Mesenteric fat pad (tissue), 1 donor: ENCODE results near the gene IPCEF1. TPM values are rescaled to one million over a fixed set of nuclear protein-coding genes. Genes with fewer than 3 reads are reported as not detected.

Experiments used
- DNase-seq: peaks from one replicate; pipeline ENCODE4 v3.0.0-alpha.2; 2020; ENCODE audit warnings: low spot score
- total RNA-seq: library from RNA; stranded (reverse); fragmentation: NEBNext Ultra II Directional; extraction: Animal tissue kit (Norgen Biotek cat#: 25700); gene quantifications from one replicate; pipeline ENCODE4 v1.2.1, GENCODE V29; 2021
- donor health status: DM: yes; HTN: yes; CAD: no.

IPCEF1 gene
- total RNA-seq, 1 donor from 2014 or later = 1.5 TPM

DNA sequence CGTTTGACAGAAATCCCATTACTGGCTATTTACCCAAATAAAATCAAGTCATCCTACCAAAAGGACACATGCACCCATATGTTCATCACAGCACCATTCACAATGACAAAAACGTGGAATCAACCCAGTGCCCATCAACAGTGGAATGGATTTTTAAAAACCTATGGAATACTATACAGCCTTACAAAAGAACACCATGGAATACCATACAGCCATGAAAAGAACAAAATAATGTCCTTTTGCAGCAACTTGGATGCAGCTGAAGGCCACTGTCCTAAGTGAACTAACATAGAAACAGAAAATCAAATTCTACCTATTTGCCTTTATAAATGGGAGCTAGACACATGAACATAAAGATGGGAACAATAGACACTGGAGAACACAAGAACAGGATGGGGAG lies 17.4 kb upstream of the IPCEF1 start:
- no peak for DNase-seq

DNA sequence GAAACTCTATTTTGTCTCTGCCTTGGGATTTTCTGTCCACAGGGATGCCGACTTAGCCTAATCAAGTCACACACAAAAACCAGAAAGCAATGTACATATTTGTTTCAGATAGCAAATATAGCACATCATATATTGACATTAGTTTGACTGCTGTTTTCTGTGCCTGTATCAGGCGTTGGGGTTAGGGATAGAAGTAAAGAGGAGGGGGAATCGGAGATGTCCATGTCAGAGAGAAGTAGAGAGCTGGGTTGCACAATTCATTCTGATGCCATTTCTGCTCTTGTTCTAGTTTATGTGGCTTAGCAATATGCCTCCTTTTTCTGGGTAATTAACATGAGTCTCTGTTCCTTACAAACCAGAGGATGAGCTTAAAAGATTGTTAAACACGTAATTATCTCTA lies 14.7 kb upstream of the IPCEF1 start:
- no peak for DNase-seq

DNA sequence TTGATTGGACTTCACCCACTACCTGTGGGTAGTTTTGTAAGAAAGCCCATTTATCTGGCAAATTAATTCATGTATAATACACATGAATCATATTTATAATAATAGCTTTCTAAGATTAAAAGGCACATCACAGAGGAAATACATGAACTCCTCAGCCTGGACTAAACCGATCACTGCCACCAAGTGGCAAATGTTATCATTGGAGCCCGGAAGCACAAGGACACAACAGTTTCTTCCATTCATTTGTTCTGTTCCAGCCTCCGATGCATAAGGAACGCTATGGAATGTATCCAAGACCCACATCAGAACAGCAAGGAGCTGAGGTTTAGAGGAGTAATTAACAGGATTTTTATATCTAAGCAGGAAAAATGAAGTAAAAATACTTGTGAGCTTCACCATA lies 13.9 kb upstream of the IPCEF1 start:
- DNase-seq = no peak

DNA sequence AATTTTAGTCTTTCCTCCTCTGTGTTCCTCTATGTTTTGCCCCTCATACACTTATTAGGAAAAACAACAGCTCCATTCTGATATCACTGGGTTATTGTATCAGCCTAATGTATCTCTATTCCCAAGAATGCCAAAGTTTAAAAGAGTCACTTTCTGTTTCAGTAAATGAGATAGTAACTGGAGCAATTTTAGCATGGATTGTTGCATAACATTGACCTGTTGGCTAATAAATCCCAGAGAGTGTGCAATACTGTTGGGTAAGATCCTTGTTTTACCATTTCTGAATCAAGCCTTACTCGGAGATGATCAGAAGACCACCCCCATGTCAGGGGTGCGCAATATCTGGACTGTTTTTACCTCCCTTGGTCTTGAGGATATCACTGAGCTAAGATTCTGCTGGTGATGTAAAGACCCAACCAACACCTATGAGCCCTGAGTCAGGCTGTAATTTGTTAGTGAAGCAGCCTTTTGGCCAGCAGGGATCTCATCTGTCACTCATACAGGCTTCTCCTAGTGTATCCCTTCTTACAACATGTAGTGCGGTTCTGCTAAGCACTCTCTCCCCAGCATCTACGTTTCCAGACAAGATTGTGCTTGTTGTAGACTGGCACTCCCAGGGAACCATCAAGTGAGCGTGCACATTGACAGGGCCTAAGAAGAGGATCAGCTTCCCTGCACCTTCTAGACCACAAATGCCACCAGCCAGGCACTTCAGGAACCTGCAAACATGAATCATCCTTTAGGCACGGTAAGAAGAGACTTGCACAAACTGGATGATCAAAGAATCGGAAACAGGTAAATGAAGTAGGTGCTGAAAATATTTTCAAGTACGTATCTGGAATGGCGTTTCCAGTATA lies 11.5 kb upstream of the IPCEF1 start:
- DNase-seq = no peak

DNA sequence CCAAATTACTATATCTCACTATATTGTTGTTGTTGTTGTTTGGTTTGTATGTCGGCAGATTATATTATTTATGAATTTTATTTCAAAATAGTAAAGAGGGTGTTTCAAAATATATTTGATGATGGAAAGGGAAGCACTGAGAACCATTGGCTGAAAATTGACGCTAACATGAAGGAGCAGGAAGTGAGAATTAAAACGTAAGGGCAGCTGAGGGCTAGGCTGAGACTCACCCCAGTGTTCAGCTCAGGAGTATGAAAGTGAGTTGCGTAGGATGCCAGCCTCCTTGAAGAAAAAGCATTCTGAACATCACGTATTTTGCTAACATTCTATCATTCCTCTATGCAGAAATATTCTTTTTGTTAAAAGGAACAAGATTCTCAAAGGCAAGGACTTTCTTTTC lies 10.7 kb upstream of the IPCEF1 start:
- DNase-seq = no peak

DNA sequence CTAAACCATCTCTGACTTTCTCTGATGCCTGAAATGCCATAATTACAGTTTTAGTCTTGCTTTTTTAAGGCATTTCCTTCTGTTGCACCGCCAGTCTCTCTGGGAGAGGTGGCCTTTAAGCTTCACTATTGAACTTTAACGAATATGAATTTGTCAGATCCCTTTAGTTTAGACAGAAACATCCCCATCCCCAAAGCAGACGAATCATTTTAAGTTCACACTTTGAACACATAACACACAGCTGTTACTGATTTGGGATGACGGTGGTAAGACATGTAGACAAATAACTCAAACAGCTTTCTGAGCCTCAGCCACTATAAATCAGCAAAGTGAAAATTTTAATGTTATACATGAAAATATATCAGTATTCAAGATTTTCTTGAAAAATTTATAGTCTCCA lies 7.2 kb upstream of the IPCEF1 start:
- DNase-seq = no peak

DNA sequence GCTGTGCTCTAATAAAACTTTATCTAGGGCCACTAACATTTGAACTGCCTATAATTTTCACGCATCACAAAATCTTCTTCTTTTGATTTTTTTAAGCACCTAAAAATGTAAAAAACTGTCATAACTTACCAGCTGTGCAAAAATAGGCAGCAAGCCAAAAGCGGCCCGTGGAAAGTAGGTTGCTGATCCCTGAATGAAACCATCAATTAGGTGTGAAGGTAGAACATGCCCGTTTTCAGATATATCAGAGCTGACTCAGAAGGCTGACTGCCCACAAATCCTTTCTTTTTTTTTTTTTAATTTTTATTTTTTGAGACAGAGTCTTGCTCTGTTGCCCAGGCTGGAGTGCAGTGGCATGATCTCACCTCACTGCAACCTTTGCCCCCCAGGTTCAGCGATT lies 4.9 kb upstream of the IPCEF1 start:
- no peak for DNase-seq

DNA sequence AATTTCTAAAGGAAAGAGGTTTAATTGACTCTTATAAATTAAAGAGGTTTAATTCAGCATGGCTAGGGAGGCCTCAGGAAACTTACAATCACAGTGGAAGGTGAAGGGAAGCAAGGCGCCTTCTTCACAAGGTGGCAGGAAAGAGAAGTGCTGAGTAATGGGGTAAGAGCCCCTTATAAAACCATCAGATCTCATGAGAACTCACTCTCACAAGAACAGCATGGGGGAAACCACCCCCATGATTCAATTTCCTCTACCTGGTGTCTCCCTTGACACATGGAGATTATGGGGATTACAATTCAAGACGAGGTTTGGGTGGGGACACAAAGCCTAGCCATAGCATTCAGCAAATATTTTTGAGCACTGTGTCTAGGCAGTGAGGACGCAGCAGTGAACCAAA lies 3.9 kb upstream of the IPCEF1 start:
- DNase-seq = no peak

DNA sequence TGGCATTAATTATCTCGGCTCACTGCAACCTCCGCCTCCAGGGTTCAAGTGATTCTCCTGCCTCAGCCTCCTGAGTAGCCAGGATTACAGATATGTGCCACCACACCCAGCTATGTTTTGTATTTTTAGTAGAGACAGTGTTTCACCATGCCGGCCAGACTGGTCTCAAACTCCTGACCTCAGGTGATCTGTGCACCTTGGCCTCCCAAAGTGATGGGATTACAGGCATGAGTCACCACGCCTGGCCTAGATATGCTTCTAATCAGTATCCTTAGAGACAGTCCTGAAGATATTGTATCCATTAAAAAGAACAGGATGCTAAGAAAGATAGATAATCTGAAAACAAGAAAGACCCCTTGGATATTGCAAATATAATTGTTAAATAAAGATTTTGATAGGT lies 3.1 kb upstream of the IPCEF1 start:
- no peak for DNase-seq

DNA sequence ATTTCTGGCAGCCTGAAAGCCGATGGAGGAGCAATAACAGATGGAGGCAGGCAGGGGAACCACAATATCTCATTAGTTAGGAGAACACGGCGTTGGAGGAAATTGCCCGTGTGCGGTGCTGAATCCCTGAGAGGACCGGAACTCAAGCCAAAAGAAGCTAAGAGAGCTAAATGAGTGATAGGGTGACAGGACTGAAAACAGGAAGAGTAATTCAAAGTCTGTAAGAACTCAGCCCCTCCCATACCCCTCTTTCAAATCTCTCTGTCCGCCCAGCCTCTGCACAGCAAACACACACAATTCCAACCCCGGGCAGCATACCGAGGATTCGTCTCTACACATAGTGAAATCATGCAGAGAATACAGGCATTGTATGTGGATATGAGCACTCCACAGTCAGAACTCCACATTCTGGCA lies 2.6 kb upstream of the IPCEF1 start:
- no peak for DNase-seq

DNA sequence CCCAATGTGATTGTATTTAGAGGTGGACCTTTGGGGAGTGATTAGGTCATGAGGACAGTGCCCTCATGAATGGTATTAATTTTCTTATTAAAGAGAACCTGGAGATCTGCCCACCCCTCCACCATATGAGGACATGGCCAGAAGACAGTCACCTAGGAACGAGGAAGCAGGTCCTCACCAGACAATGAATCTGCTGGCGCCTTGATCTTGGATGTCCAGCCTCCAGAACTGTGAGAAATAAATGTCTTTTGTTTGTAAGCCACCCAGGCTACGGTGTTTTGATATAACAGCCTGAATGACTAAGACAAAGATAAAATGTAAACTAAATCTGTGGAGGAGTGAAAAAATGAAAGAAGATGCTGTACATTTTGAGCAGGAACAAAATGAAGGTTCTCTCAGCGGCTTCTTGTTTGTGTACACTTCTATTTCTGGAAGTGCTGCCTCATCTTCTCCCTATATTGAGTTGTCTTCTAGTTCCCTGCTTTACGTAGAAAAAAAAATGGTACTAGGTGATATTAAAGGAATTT lies 1.5 kb upstream of the IPCEF1 start:
- no peak for DNase-seq

DNA sequence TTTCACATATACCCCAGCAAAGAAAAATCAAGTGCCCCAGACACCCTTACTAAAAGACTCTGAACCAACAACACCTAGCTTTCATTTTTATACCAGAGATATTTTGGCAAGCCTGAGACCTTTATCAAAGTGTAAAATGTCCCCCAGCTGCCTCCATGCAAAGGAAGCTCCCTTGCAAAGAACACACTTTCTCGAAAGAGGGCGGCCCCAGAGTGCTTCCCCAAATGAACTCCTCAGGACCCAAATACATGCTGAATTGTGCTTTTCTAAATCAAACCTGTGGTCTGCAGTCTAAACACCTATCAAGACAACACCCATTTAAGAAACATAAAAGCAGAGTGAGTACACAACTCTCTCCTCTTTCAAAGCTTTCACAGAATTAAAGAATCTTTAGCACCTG lies 490 bp downstream of the IPCEF1 start:
- no peak for DNase-seq

DNA sequence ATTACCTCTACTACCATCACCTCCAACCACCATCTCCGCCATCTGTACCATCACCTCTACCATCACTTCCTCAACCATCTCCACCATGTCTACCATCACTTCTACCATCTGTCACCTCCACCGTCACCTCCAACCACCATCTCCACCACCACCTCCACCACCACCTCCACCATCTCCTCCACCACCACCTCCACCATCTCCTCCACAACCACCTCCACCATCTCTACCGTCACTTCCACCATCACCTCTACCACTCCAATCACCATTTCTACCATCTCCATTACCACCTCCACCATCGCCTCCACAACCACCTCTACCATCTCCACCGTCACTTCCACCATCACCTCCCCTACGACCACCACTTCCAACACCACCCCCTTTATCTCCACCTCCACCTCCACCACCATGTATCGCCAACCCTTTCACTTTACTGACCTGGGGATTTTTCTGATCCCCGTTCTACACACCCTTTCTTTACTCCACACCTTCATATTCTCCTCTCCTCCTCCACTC lies 2.3 kb downstream of the IPCEF1 start:
- DNase-seq = no peak

DNA sequence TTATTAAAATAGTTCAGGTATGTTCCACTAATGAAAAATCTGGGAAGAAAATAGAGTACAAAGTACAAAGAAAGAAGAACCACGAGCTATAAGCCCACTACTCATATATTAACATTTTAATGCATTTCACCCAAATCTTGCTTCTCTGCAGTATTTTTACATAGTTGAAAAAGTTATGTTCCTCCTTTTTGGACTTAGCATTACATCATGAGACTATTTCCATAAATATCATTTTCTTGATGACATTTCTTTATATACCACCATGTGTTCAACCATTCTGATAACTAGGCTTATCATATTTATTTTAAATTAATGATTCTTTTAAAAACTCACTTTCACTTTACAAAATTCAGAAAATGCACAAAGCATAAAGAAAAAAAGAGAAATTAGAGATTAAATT lies 3.0 kb downstream of the IPCEF1 start:
- no peak for DNase-seq

DNA sequence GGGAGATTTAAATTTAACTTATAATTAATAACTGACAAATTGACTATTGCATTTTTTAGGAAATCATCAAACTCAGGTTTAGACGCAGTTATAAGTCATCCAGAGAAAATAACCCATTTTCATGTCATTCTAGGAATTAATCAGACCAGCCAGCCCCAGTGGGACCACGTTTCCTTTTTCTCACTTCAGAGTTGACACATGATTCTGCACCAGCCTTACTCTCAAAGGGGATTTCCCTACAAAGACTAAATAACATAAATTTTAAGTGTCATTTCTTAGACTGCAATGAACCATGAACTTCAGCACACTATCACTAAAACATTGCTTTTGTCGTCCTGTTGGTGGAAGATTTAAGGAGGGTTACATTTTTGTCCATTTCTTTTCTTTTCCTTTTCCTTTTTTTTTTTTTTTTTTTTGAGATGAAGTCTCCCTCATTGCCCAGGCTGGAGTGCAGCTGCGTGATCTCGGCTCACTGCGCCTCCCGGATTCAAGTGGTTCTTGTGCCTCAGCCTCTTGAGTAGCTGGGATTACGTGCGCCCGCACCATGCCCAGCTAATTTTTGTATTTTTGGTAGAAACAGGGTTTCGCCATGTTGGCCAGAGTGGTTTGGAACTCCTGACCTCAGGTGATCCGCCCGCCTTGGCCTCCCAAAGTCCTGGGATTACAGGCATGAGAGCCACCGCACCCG lies 3.6 kb downstream of the IPCEF1 start:
- DNase-seq = no peak

DNA sequence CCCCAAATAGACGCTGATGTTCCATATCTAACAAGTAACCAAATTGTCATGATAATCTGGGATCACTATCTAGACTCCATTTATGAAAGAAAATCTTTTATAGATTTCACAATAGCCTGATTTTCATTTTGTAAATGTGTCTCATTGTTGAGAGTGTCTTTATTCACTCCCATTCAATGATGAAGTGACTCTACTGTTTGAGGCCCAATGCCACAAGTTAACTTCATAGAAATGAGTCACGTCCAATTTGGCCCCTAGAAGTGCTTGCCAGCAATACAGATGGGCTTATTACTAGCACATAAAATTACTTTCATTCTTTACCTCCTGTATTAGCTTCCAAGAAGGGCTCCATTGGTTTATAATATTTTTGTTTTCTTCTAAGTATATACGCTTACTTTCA lies 6.3 kb downstream of the IPCEF1 start:
- DNase-seq = no peak

DNA sequence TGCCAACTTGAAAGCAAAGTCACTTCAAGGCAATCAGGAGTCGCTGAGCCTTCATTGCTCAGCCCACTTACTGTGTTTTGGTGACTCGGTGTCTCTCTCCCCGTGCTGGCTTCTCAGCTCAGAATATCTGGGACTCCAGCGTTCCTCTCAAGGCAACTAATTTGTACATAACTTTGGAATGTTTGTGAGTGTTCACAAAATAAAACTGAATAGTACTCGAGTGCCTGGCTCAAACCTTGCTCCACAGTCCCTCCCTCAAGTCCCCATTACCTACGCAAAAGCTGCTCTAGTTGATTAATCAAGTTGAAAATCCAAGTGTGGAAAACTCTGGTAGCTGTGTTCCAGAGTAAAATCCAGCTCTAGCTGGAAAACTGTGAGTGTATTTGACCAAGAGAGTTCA lies 8.6 kb downstream of the IPCEF1 start:
- DNase-seq = no peak

DNA sequence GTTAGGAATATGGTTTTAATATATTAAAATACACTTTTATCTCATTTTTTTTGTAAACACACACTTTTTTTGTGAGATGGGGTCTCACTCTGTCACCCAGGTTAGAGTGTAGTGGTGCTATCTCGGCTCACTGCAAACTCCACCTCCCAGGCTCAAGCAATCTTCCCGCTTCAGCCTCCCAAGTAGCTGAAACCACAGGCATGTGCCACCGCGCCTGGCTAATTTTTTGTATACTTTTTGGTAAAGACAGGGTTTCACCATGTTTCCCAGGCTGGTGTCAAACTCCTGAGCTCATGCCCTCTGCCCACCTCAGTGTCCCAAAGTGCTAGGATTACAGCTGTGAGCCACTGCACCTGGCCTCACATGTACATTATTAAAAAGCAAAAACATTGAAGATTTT lies 10.8 kb downstream of the IPCEF1 start:
- no peak for DNase-seq

DNA sequence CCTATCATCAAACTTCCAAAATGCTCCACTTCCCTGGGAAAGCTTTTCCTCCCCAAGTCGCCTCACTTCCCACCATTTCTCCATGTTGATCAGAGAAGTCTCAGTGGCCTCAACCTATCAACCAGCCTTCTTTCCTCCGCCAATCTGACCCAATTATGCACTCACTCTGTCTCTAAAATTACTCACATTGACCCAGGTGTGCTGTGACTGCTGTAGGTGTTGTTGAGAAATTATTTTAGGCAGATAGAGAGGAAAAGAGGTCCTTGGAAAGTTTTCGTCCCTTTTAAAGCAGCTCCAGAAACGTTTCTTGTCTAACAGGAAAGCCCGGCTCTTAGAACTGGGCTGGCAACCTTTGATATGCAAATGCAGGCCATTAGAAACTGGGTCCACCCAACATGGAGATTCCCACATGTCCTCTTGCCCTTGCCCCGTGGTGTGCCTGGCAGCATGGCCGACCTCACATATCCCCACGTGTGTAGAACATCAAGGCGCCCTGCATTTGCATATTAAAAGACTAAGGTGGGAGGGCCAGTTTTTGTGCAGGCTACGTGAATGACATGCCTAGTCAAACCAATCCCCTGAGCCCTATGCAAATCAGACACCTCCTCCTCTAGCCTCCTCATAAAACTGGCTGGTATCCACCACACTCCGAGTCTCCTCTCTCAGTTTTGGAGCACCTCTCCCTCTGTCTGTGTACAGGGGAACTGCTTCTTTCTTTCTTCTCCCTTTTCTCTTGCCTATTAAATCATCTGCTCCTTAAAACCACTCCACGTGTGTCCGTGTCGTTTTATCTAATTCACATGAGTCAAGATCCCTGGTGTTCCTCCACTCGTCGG lies 12.9 kb downstream of the IPCEF1 start:
- no peak for DNase-seq

DNA sequence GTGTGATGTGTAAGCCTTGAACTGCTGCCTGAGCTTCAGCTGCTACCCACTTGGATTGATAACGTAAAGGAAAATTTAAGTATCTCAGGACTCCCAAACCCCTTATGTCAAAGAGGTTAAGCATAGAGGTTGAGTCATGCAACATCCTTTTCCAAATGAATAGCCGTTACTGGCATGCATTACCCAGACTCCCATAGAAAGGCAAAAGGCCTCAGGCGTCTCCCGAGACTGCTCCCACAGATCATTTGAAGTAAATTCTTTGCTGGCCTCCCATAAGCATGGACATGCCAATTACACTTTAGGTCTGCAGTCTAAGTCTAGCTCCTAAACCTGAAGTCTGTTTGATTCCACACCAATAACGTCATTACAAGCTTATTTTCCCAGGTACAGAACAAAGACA lies 14.7 kb downstream of the IPCEF1 start:
- DNase-seq = no peak

DNA sequence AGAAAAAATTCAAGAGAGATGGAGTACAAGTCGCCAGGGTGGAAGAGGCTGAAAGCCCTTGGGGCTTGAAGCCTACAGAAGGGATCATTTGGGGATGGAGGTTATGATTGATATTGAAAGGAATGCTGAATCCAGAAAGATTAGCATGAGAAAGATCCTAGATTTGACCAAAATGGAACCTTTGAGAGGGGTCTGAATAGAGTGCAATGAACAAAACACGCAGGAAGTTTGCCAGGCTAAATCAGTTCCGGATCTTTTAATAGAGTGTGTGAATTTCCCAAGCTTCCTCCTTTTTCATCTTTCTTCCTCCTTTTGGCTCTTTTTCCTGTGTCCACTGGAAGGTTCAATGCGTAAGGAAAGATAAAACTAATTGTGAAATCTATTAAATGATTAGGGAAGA lies 15.3 kb downstream of the IPCEF1 start:
- no peak for DNase-seq
